K562 (cell line): ENCODE results near the gene GPN3. TPM values are rescaled to one million over a fixed set of nuclear protein-coding genes. Genes with fewer than 3 reads are reported as not detected.

Source experiments
- E2F3 ChIP-seq: fragments of 250-450 bp; sonication (Bioruptor Pico); IDR thresholded peaks from 2 replicates; pipeline ENCODE4 v1.4.0; 2020; ENCODE audit warnings: mild to moderate bottlenecking
- HDAC1 ChIP-seq, 2 experiments: fragments of 450-650 bp; IDR thresholded peaks; 2 replicates each; pipeline ENCODE4 v1.6.1; 2016 to 2017; ENCODE audit warnings: inconsistent platforms in 1 of 2, mild to moderate bottlenecking in 1 of 2, moderate library complexity in 1 of 2
- JUN ChIP-seq, 2 experiments: sonication (generic) in 1 of 2; formaldehyde crosslinking in 1 of 2; IDR thresholded peaks; 2 replicates each; pipeline versions ENCODE4 v1.6.1 to v1.8.0; 2012 to 2022; ENCODE audit warnings: borderline replicate concordance in 2 of 2, mild to moderate bottlenecking in 2 of 2, improper control_type of control experiment in 1 of 2, low read depth in 1 of 2, low read length in 1 of 2, missing genetic modification reagents in 1 of 2
- JUND ChIP-seq, 2 experiments: IDR thresholded peaks; 2 replicates in 1 of 2; 3 replicates in 1 of 2; pipeline ENCODE4 v1.6.1; 2011; ENCODE audit warnings: borderline replicate concordance in 2 of 2, low read depth in 2 of 2, low read length in 2 of 2, improper control_type of control experiment in 1 of 2, missing biosample characterization in 1 of 2, missing genetic modification characterization in 1 of 2, missing genetic modification reagents in 1 of 2
- MTA1 ChIP-seq: fragments of 450-650 bp; IDR thresholded peaks from 2 replicates; pipeline ENCODE4 v1.6.1; 2017; ENCODE audit warnings: borderline replicate concordance
- OTX1 ChIP-seq: fragments of 450-650 bp; formaldehyde crosslinking; IDR thresholded peaks from 2 replicates; pipeline ENCODE4 v1.4.0; 2022; ENCODE audit warnings: mild to moderate bottlenecking
- TBP ChIP-seq: optimal IDR thresholded peaks from 2 replicates; pipeline ENCODE3; 2011; ENCODE audit warnings: low read depth, low read length, improper control_type of control experiment
- ZNF408 ChIP-seq: fragments of 250-450 bp; sonication (Bioruptor Pico); IDR thresholded peaks from 2 replicates; pipeline ENCODE4 v1.4.0; 2020; ENCODE audit warnings: low read depth, mild to moderate bottlenecking, moderate library complexity
- ZNF507 ChIP-seq: conservative IDR thresholded peaks from 2 replicates; pipeline ENCODE4 v1.6.1; 2017; ENCODE audit warnings: missing genetic modification characterization, missing compliant biosample characterization
- polyA plus RNA-seq, 8 experiments: library from polyadenylated mRNA; depleted of rRNA in 4 of 8; stranded (reverse) in 5 of 8; unstranded in 3 of 8; fragments of >200 nt; fragmentation: Nextera tagmentation in 2 of 8; fragmentation: Illumina TruSeq in 1 of 8; extraction: Ambion mirVana in 2 of 8; extraction: Trizol in 1 of 8; gene quantifications; 2 replicates each; pipeline versions ENCODE4 v1.2.1 to v1.2.3, GENCODE V29; 2011 to 2014; ENCODE audit warnings: inconsistent platforms in 1 of 8, missing spikeins in 1 of 8
- total RNA-seq, 7 experiments: library from RNA; depleted of rRNA in 6 of 7; stranded (reverse); fragments of >200 nt in 6 of 7; fragmentation: Illumina TruSeq in 2 of 7; extraction: Trizol in 2 of 7; gene quantifications; 2 replicates each; pipeline versions ENCODE4 v1.2.1 to v1.2.3, GENCODE V29; 2011 to 2021; ENCODE audit warnings: low replicate concordance in 1 of 7
- TF ChIP-seq, protein P1 (sequence below): fragments of 150-350 bp; conservative IDR thresholded peaks from 2 replicates; pipeline ENCODE4 v1.6.1; 2014; ENCODE audit warnings: low read length
- TF ChIP-seq, protein P2 (sequence below), 2 experiments: IDR thresholded peaks; 2 replicates each; pipeline ENCODE4 v1.6.1; 2011; ENCODE audit warnings: borderline replicate concordance in 1 of 2, control low read depth in 1 of 2, low read depth in 1 of 2, low read length in 1 of 2, mild to moderate bottlenecking in 1 of 2, mixed read lengths in 1 of 2, moderate library complexity in 1 of 2; ENCODE audit not compliant: insufficient read depth in 1 of 2, insufficient read length in 1 of 2, poor library complexity in 1 of 2, severe bottlenecking in 1 of 2; ENCODE audit errors: extremely low read depth in 1 of 2
- TF ChIP-seq, protein P3 (sequence below): sonication (generic); IDR thresholded peaks from 2 replicates; pipeline ENCODE4 v1.6.1; 2016
- TF ChIP-seq, protein P4 (sequence below): fragments of 250-450 bp; sonication (Bioruptor Pico); IDR thresholded peaks from 2 replicates; pipeline ENCODE4 v1.4.0; 2020; ENCODE audit warnings: mild to moderate bottlenecking, moderate library complexity
- TF ChIP-seq, protein P5 (sequence below): fragments of 250-450 bp; sonication (Bioruptor Pico); IDR thresholded peaks from 2 replicates; pipeline ENCODE4 v1.5.0; 2021; ENCODE audit warnings: mild to moderate bottlenecking, moderate library complexity

GPN3 gene
- total and polyA plus RNA-seq, 9 of the 15 experiments (the other 6 are each of a cell fraction or from before 2014, with no cell fraction given) = 35.8 to 123 (median 64.2) TPM

DNA sequence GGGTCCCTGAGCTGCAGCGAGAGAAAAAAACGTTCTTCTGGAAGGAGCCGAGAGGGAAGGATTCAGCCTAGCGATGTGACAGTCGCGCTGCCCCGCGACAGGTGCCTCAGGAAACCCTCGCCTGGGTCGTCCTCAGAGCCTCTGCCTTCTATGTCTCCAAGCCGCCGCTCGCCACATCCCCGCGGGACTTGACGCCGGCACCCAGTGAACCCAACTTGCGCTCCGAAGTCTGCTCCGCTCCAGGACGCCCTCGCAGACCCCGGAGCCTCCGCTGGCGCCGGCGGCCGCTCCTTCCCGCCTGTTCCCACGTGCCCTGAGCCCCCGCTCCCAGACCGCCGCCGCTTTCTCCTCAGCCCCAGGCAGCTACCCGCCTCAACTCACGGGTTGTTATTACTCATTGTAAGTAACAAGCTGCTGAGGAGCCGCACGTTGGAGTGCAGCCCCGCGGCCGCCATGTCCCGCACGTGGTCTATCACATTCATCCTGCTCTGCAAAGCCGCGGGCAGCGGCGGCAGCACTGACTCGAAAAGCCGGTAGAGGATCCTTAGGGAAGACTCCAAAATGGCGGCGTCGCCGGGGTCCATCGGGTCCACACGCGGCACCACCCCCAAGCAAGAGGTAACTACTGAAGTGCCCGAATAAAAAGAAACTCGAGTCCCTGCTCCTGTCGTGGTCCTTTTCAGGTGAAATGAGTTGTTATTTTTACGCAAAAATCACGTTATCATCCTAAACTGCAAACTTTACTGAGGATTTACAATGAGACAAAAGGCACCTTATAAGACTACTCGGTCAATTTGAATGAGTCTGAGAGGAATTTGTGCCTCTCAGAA is 64.7 kb downstream of the GPN3 start, which contains the start of gene ANAPC7 (continued):
- TF ChIP-seq, protein P1, sequence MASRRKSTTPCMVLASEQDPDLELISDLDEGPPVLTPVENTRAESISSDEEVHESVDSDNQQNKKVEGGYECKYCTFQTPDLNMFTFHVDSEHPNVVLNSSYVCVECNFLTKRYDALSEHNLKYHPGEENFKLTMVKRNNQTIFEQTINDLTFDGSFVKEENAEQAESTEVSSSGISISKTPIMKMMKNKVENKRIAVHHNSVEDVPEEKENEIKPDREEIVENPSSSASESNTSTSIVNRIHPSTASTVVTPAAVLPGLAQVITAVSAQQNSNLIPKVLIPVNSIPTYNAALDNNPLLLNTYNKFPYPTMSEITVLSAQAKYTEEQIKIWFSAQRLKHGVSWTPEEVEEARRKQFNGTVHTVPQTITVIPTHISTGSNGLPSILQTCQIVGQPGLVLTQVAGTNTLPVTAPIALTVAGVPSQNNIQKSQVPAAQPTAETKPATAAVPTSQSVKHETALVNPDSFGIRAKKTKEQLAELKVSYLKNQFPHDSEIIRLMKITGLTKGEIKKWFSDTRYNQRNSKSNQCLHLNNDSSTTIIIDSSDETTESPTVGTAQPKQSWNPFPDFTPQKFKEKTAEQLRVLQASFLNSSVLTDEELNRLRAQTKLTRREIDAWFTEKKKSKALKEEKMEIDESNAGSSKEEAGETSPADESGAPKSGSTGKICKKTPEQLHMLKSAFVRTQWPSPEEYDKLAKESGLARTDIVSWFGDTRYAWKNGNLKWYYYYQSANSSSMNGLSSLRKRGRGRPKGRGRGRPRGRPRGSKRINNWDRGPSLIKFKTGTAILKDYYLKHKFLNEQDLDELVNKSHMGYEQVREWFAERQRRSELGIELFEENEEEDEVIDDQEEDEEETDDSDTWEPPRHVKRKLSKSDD = no peak
- TF ChIP-seq OTX1 (no peak), E2F3 (CRISPR knock-in tag) (peak; percentile 61; the same call in 1 of the 2 replicates), MTA1 (peak; percentile 64; the same call in 1 of the 2 replicates), HDAC1 (IDR thresholded peaks at IDR 0.05) (peak; percentile 7 to 95; a peak in 3 of 4 replicates), TBP (peak; percentile 71), JUND (IDR thresholded peaks at IDR 0.05; ENCODE audit: borderline replicate concordance, low read depth, low read length) (no peak), JUND (tag; IDR thresholded peaks at IDR 0.05; ENCODE audit: borderline replicate concordance, low read depth, low read length) (peak; percentile 17; the same call in 2 of the 3 replicates), JUN (IDR thresholded peaks at IDR 0.05; ENCODE audit: borderline replicate concordance, low read depth, low read length) (peak; percentile 61; the same call in 1 of the 2 replicates), JUN (CRISPR knock-in tag; IDR thresholded peaks at IDR 0.05; ENCODE audit: borderline replicate concordance) (no peak), ZNF507 (tag) (no peak), ZNF408 (CRISPR knock-in tag) (no peak)
- TF ChIP-seq, protein P2, sequence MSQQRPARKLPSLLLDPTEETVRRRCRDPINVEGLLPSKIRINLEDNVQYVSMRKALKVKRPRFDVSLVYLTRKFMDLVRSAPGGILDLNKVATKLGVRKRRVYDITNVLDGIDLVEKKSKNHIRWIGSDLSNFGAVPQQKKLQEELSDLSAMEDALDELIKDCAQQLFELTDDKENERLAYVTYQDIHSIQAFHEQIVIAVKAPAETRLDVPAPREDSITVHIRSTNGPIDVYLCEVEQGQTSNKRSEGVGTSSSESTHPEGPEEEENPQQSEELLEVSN (IDR thresholded peaks at IDR 0.05; ENCODE audit: borderline replicate concordance in 1 of 2, extremely low read depth in 1 of 2, insufficient read depth in 1 of 2, insufficient read length in 1 of 2, low read depth in 1 of 2, low read length in 1 of 2, poor library complexity in 1 of 2, severe bottlenecking in 1 of 2) = peak; percentile 87 to 94
- TF ChIP-seq, protein P3, sequence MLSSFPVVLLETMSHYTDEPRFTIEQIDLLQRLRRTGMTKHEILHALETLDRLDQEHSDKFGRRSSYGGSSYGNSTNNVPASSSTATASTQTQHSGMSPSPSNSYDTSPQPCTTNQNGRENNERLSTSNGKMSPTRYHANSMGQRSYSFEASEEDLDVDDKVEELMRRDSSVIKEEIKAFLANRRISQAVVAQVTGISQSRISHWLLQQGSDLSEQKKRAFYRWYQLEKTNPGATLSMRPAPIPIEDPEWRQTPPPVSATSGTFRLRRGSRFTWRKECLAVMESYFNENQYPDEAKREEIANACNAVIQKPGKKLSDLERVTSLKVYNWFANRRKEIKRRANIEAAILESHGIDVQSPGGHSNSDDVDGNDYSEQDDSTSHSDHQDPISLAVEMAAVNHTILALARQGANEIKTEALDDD = no peak
- TF ChIP-seq, protein P4, sequence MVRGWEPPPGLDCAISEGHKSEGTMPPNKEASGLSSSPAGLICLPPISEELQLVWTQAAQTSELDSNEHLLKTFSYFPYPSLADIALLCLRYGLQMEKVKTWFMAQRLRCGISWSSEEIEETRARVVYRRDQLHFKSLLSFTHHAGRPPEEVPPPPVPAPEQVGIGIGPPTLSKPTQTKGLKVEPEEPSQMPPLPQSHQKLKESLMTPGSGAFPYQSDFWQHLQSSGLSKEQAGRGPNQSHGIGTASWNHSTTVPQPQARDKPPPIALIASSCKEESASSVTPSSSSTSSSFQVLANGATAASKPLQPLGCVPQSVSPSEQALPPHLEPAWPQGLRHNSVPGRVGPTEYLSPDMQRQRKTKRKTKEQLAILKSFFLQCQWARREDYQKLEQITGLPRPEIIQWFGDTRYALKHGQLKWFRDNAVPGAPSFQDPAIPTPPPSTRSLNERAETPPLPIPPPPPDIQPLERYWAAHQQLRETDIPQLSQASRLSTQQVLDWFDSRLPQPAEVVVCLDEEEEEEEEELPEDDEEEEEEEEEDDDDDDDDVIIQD (CRISPR knock-in tag) = no peak
- TF ChIP-seq, protein P5, sequence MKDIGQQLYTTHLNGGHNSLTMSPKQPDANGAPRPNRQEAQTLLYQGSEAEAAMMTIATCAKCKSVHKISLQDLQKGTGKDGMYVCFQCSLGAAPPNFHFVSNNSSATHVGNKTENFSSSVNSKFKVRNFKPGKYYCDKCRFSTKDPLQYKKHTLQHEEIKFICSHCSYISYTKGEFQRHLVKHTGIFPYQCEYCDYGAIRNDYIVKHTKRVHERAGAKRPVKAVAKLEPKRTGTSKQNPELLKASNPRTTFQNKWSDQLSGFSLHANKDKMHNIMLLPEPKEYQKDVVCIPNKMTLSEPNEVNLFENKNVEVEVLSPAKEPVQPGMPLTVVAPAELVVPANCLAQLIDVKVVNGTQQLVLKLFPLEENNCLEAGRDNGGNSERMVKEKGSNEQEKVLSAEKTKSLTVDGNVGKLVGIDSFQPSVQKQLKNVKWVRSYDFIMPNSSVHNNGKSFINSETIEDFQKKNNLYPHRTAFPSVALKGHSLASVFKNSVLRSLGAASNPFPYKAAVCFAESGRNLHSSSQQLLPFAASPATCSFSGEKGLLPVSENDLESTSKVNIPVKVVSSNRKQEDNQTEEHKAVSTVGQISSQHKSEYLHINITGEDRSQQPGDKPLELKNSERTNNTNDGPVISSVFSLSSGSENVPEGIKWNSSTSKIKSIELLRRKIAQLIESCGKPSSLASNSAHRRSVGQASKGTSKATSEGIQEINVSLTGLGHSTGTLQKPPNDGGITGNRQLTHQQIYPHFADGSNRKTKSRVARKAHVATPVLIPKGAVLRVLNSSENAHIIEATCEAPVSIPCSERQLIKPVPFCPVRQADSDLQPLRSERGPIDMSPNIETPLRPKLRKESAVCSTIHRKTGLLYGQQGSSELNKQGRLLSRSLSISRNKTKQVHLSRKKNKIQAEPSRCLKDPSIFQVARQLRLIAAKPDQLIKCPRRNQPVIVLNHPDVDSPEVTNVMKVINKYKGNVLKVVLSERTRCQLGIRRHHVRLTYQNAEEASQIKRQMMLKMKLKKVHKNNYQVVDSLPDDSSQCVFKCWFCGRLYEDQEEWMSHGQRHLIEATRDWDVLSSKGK (CRISPR knock-in tag) = no peak
